ENCODE data around the gene DROSHA.

DNA sequence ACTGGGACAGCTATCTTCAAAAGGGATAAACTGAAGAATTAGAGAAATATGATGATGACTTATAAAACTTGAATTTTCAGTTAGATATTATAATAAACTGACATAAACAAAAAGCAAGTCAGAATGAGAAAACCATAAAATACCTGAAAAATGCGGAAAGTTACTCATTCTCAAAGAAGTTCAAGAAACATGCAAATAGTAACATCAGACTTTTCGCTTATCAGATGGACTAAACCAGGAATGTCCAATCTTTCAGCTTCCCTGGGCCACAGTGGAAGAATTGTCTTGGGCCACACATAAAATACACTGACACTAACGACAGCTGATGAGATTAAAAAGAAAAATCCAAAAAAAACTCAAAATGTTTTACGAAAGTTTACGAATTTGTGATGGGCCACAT is 53.9 kb downstream of the DROSHA start:
- TF ChIP-seq, protein P1, sequence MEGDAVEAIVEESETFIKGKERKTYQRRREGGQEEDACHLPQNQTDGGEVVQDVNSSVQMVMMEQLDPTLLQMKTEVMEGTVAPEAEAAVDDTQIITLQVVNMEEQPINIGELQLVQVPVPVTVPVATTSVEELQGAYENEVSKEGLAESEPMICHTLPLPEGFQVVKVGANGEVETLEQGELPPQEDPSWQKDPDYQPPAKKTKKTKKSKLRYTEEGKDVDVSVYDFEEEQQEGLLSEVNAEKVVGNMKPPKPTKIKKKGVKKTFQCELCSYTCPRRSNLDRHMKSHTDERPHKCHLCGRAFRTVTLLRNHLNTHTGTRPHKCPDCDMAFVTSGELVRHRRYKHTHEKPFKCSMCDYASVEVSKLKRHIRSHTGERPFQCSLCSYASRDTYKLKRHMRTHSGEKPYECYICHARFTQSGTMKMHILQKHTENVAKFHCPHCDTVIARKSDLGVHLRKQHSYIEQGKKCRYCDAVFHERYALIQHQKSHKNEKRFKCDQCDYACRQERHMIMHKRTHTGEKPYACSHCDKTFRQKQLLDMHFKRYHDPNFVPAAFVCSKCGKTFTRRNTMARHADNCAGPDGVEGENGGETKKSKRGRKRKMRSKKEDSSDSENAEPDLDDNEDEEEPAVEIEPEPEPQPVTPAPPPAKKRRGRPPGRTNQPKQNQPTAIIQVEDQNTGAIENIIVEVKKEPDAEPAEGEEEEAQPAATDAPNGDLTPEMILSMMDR (IDR thresholded peaks at IDR 0.05; ENCODE audit: borderline replicate concordance, extremely low read depth, low read length, poor library complexity, severe bottlenecking) = no peak
- no peak for TF ChIP-seq EZH2 (IDR thresholded peaks at IDR 0.05; ENCODE audit: borderline replicate concordance, low read depth, low read length, severe bottlenecking)

All from DND-41 (cell line).